HL-60 (cell line): ENCODE results near the gene ZSWIM4.
A peak's percentile ranks its signal among the peaks of the same experiment; 100 is the strongest.

Source experiments
- CTCF ChIP-seq: IDR thresholded peaks from one replicate; pipeline ENCODE4 v1.5.1; 2011; ENCODE audit warnings: low read length, control low read depth, inconsistent platforms; ENCODE audit not compliant: insufficient read depth
- GABPA ChIP-seq: IDR thresholded peaks from 2 replicates; pipeline ENCODE4 v1.6.1; 2012; ENCODE audit warnings: low read depth
- POLR2AphosphoS5 ChIP-seq: IDR thresholded peaks from 2 replicates; pipeline ENCODE4 v1.6.1; 2012; ENCODE audit warnings: low read depth
- REST ChIP-seq: IDR thresholded peaks from 2 replicates; pipeline ENCODE4 v1.6.1; 2012; ENCODE audit warnings: low read depth; ENCODE audit not compliant: insufficient replicate concordance

GRCh38 chr19:13842291-13843103 lies 47.3 kb downstream of the ZSWIM4 start:
- TF ChIP-seq CTCF (no peak), GABPA (no peak), POLR2AphosphoS5 (peak; percentile 20; the same call in 1 of the 2 replicates), REST (no peak)
